ENCODE measurements around the gene AKAP6. TPM values are rescaled to one million over a fixed set of nuclear protein-coding genes. Genes with fewer than 3 reads are reported as not detected.

The AKAP6 gene
- total and polyA plus RNA-seq, 2 of the 8 experiments (the other 6 are each of a cell fraction or from before 2014, with no cell fraction given) = 0.09 to 0.89 TPM

- WGBS, 2 experiments (ENCODE audit: extremely low coverage in 1 of 2, insufficient coverage in 1 of 2, insufficient read length in 1 of 2, insufficient replicate concordance in 2 of 2, low coverage in 1 of 2, low lambda C conversion rate in 2 of 2, missing lambda C conversion rate in 1 of 2) = 93% methylated on average over 2 of the region's 2 CpGs; no CpG with 5 or more reads in 1 of the 2 experiments
- TF ChIP-seq ATF3 (IDR thresholded peaks at IDR 0.05; ENCODE audit: insufficient read depth, low read depth, low read length) (no peak), CHD2 (IDR thresholded peaks at IDR 0.05; ENCODE audit: low read length) (no peak), FOSL1 (IDR thresholded peaks at IDR 0.05; ENCODE audit: insufficient read depth, low read depth, low read length) (no peak), JUN (IDR thresholded peaks at IDR 0.05; ENCODE audit: low read depth, low read length) (no peak), POLR2A (IDR thresholded peaks at IDR 0.05; ENCODE audit: control extremely low read depth in 1 of 2, low read depth in 2 of 2, low read length in 2 of 2) (no peak), BACH1 (IDR thresholded peaks at IDR 0.05; ENCODE audit: low read length) (no peak), TBP (IDR thresholded peaks at IDR 0.05; ENCODE audit: low read depth, low read length) (no peak), POLR2AphosphoS5 (IDR thresholded peaks at IDR 0.05; ENCODE audit: low read depth, low read length) (no peak), E2F6 (IDR thresholded peaks at IDR 0.05) (no peak), ASH2L (IDR thresholded peaks at IDR 0.05; ENCODE audit: low read length) (no peak), POU5F1 (IDR thresholded peaks at IDR 0.05; ENCODE audit: low read depth, low read length) (no peak), PHF8 (conservative IDR thresholded peaks at IDR 0.05; ENCODE audit: low read depth, low read length) (no peak), CHD1 (IDR thresholded peaks at IDR 0.05; ENCODE audit: low read depth, low read length) (no peak), HDAC2 (IDR thresholded peaks at IDR 0.05; ENCODE audit: borderline replicate concordance in 1 of 2, low read depth in 2 of 2, low read length in 2 of 2) (no peak)
Observed at GRCh38 chr14:32774214-32774613, 445.1 kb downstream of the AKAP6 start.

More at GRCh38 chr14:32774214-32774613, 445.1 kb downstream of the AKAP6 start:
- Histone ChIP-seq H2BK5ac (ENCODE audit: low read depth, low read length) (no peak overlapping the region), H3K36me3 (ENCODE audit: control insufficient read depth in 2 of 4, insufficient read depth in 4 of 4, low read length in 3 of 4) (no peaks in the 10 kb centered on the region), H2BK12ac (ENCODE audit: low read depth, low read length) (no peak overlapping the region), H4K8ac (ENCODE audit: extremely low read depth, insufficient read depth, low read length) (no peak overlapping the region), H3K4ac (replicated peaks; ENCODE audit: insufficient read length, low read depth, low read length) (no peak overlapping the region), H3K9me3 (ENCODE audit: insufficient read depth in 2 of 2, low read depth in 1 of 2, low read length in 1 of 2) (no peaks in the 10 kb centered on the region), H3K23me2 (ENCODE audit: low read depth, low read length) (no peaks in the 10 kb centered on the region; the same call in 1 of the 2 replicates), H3K27me3 (replicated peaks in 1 of 4; ENCODE audit: control insufficient read depth in 3 of 4, extremely low read depth in 1 of 4, insufficient read depth in 3 of 4, low read length in 3 of 4) (no peaks in the 10 kb centered on the region), H3K18ac (ENCODE audit: extremely low read depth, low read length) (no peak overlapping the region), H4K5ac (ENCODE audit: insufficient read length, low read depth, low read length) (no peak overlapping the region), H3K79me1 (ENCODE audit: low read depth, low read length) (no peaks in the 10 kb centered on the region), H3K27ac (ENCODE audit: low read depth, low read length) (no peak overlapping the region), H3K4me2 (ENCODE audit: insufficient read depth in 1 of 2, low read depth in 2 of 2, low read length in 2 of 2) (no peak overlapping the region), H2AK5ac (ENCODE audit: low read depth, low read length) (no peak overlapping the region), H3K23ac (ENCODE audit: insufficient read length) (no peak overlapping the region), H3K14ac (ENCODE audit: insufficient read length) (no peak overlapping the region), H3K4me3 (ENCODE audit: extremely low read depth in 1 of 4, insufficient read depth in 2 of 4, low read depth in 3 of 4, low read length in 4 of 4) (no peak overlapping the region), H3K4me1 (replicated peaks in 1 of 4; ENCODE audit: control insufficient read depth in 3 of 4, insufficient read depth in 4 of 4, low read length in 3 of 4) (0 out of 7 replicates have a peak, but pooled peaks cover 0 to 2% (median 0%) of the 10 kb centered on the region in 4 experiments), H2BK15ac (ENCODE audit: low read length) (no peak overlapping the region), H3K79me2 (ENCODE audit: control insufficient read depth in 1 of 2, insufficient read depth in 2 of 2, low read length in 2 of 2) (no peaks in the 10 kb centered on the region), H2AFZ (ENCODE audit: low read length) (no peak overlapping the region), H3K9ac (replicated peaks in 1 of 4; ENCODE audit: extremely low read depth in 1 of 4, low read depth in 3 of 4, low read length in 3 of 4) (no peak overlapping the region), H3K56ac (replicated peaks; ENCODE audit: insufficient read length, low read depth, low read length) (no peak overlapping the region), H4K20me1 (replicated peaks in 1 of 2; ENCODE audit: control insufficient read depth in 1 of 2, insufficient read depth in 2 of 2, low read length in 2 of 2) (no peaks in the 10 kb centered on the region), H2BK120ac (replicated peaks; ENCODE audit: low read depth, low read length) (no peak overlapping the region), H4K91ac (replicated peaks; ENCODE audit: insufficient read length, low read length) (no peak overlapping the region), H2BK20ac (ENCODE audit: low read length) (no peak overlapping the region)
- CTCF ChIA-PET (ENCODE audit: partially characterized antibody) = no interaction called here
- DNase-seq (ENCODE audit: low read depth in 1 of 2, low spot score in 2 of 2) = no peak
- POLR2A ChIA-PET (ENCODE audit: partially characterized antibody) = no interaction called here
- FAIRE-seq = no peak
